Right renal cortex interstitium (tissue), 3 donors: ENCODE data around the gene ABL2. TPM values are rescaled to one million over a fixed set of nuclear protein-coding genes. Genes with fewer than 3 reads are reported as not detected.

Experiments
- DNase-seq, 3 donors: peaks; one replicate each; pipeline ENCODE4 v3.0.0-alpha.2; 2013; ENCODE audit warnings: low read depth in 3 of 3, low spot score in 2 of 3
- polyA plus RNA-seq, 3 donors: library from polyadenylated mRNA; unstranded; fragments of 120-200 nt; gene quantifications; one replicate each; pipeline ENCODE4 v1.2.1, GENCODE V29; 2013; ENCODE audit not compliant: insufficient read length in 3 of 3

ABL2 gene
- polyA plus RNA-seq, 3 donors = 10.5 to 11.0 (median 10.8) TPM

DNA sequence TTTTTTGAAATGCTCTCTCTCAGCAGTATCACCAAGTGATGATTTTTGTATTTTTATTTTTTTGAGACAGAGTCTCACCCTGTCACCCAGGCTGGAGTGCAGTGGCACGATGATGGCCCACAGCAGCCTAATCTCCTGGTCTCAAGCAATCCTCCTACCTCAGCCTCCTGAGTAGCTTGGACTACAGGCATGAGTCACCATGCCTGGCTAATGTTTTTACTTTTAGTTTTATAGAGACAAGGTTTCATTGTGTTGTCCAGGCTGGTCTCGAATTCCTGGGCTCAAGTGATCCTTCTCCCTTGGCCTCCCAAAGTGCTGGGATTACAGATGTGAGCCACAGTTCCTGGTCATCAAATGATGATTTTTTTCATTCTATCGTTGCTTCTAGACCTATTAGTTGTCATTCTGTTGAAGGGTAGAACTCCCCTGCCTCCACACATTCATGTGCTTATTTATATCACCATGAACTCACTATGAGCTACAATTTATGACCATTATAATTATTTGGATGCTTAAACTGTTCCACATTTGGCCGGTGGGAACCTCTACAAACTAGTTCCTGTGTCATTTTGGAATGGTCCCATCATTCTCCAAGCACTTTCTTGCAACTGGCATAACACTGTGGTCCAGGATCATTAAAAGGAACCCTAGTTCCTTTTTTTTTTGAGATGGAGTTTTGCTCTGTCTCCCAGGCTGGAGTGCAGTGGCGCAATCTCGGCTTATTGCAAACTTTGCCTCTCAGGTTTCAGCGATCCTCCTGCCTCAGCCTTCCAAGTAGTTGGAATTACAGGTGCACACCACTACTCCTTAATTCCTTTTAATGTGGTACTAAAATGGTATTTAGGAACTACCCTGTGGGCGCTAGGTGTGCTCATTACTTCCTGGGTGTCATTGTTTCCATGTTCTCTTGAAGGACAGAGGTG, 167.9 kb downstream of the ABL2 start:
- DNase-seq = no peak

DNA sequence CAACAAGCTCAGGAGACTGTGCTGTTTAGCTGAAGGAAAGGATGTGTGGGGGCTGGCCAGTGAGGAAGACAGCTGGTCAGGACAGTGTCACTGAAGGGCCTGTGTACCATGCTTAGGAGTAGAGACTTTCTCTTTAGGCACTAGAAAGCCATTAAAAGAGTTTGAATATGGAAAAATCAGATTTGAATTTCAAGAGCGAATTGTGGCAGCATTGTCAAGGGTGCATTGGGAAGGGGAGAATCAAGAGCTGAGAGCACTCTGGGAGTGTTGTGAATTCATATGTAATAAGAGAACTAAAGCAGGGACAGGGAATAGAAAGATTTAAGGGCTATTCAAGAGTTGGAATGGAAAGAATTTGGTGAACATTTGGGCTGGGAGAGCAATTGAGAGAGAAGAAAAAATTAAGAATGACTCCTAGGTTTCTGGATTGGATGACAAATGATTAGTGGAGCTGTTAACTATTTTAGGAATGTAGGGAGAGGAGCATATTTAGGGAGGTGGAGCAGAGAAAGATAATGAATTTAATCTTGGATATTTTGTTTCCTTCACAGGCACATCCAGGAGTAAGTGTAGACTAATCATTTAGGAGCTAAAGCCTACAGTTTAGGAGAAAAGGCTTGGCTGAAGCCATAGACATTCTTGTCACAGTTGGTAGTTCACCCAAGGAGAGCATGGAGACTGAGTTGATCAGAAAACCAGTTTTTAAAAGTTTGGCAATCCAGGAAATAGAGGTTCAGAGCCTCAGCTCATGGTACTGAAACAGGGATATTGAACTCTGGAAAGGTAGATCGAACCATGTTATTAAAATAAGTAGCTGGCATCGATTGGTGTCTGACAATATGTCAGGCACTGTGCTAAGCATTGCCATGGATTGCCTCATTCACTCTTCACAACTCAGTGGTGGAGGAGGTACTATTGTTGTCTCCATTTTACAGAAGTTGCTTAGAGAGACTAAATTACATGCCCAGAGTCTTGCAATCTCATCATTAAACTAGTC, 170.7 kb downstream of the ABL2 start:
- DNase-seq = no peak

DNA sequence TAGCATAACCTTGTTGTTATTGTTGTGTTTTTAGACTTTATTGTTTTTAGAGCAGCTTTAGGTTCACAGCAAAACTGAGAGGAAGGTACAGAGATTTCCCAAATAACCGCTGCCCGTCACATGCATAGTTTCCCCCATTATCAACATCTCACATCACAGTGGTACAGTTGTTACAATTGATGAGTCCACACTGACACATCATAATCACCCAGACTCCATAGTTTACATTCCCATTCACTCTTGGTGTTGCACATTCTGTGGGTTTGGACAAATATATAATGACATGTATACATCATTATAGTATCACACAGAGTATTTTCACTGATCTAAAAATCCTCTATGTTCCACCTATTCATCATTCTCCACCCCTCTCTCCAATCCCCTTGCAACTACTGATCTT, 173.5 kb downstream of the ABL2 start:
- DNase-seq = no peak

DNA sequence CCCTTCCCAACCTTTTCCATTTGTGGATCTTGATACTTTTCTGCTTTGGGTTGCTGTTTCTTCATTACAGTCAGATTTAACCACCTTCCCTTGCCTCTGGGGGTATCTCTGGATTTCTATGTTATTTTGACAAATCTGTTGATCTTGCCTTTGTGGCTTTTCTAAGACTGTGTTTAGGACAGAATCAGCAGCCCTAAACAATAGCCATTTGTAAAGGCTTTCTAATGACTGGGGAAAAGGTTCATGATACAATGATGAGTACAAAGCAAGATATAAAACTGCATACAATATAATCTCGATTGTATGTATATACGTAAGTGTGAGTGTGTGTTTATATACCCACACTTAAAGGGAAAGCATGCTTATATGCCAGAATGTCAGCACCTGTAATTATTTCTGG, 176.0 kb downstream of the ABL2 start:
- DNase-seq = no peak

DNA sequence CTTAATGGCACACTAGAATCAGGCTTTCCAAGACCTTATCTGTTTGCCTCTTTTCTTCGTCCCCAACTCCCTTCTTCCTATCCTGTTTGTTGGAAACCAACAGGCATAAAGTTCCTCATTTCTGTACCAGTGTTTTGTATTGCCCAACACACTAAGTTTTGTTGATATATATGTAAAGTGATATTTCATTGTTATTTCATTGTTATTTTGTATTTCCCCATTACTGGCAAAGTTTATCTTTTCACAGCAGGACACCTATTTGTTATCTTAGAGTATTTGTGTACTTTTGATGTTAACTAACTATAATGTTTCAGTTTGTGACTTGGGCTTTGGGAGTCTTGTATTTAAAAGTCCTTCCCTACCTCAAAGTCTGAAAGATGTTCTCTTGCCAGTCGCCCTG, 176.7 kb downstream of the ABL2 start:
- no peak for DNase-seq

Other genes starting within 250 kb of the ABL2 start
- 10 to 100 TPM; 42.4 to 48.2 (median 44.8) TPM for gene FAM20B, start 203.8 kb downstream of the ABL2 start, polyA plus RNA-seq
- gene TOR3A, start 147.6 kb downstream of the ABL2 start, polyA plus RNA-seq = 10 to 100 TPM; 24.3 to 26.1 (median 26.1) TPM
- 10 to 100 TPM; 33.6 to 39.0 (median 35.0) TPM for gene SOAT1, start 64.1 kb upstream of the ABL2 start, polyA plus RNA-seq
- gene AXDND1, start 136.3 kb upstream of the ABL2 start, polyA plus RNA-seq = 10 to 100 TPM; 10.5 to 12.7 (median 11.5) TPM